T1000 (cell line): ENCODE measurements around the gene NR1D1.

Experiments used
- DNase-seq: peaks from one replicate; lab custom pipeline; 2025; ENCODE audit warnings: mixed read lengths; lab: John Stamatoyannopoulos, UW

The NR1D1 gene

GRCh38 chr17:40097087-40097486 lies 3.3 kb downstream of the NR1D1 start:
- no peak for DNase-seq

GRCh38 chr17:40095944-40096791 lies 4.2 kb downstream of the NR1D1 start:
- DNase-seq = no peak

GRCh38 chr17:40095351-40095943 lies 4.9 kb downstream of the NR1D1 start:
- no peak for DNase-seq

GRCh38 chr17:40094874-40095273 lies 5.5 kb downstream of the NR1D1 start:
- DNase-seq = no peak

GRCh38 chr17:40093580-40094201 lies 6.7 kb downstream of the NR1D1 start:
- no peak for DNase-seq

GRCh38 chr17:40093005-40093579 lies 7.3 kb downstream of the NR1D1 start:
- DNase-seq = no peak

GRCh38 chr17:40092581-40092980 lies 7.8 kb downstream of the NR1D1 start:
- DNase-seq = no peak

GRCh38 chr17:40091691-40092397 lies 8.5 kb downstream of the NR1D1 start:
- no peak for DNase-seq

GRCh38 chr17:40090237-40091119 lies 9.9 kb downstream of the NR1D1 start:
- DNase-seq = no peak

GRCh38 chr17:40089077-40089895 lies 11.1 kb downstream of the NR1D1 start:
- DNase-seq = no peak

GRCh38 chr17:40087903-40088718 lies 12.3 kb downstream of the NR1D1 start:
- DNase-seq = no peak

- no peak for DNase-seq
Observed at GRCh38 chr17:40087049-40087794, 13.2 kb downstream of the NR1D1 start.

- no peak for DNase-seq
Observed at GRCh38 chr17:40086150-40087044, 14.0 kb downstream of the NR1D1 start.

GRCh38 chr17:40084477-40084876 lies 15.9 kb downstream of the NR1D1 start:
- no peak for DNase-seq

- DNase-seq = no peak
Observed at GRCh38 chr17:40079545-40079944, 20.8 kb downstream of the NR1D1 start.

- DNase-seq = no peak
Observed at GRCh38 chr17:40076591-40076990, 23.8 kb downstream of the NR1D1 start.

GRCh38 chr17:40075942-40076498 lies 24.4 kb downstream of the NR1D1 start:
- DNase-seq = no peak
